Measurements from ENCODE around the gene MAP3K12. TPM values are rescaled to one million over a fixed set of nuclear protein-coding genes. Genes with fewer than 3 reads are reported as not detected.

The MAP3K12 gene
- total and polyA plus RNA-seq, 12 donors, result 2.9 to 19.4 (median 4.8) TPM

DNA sequence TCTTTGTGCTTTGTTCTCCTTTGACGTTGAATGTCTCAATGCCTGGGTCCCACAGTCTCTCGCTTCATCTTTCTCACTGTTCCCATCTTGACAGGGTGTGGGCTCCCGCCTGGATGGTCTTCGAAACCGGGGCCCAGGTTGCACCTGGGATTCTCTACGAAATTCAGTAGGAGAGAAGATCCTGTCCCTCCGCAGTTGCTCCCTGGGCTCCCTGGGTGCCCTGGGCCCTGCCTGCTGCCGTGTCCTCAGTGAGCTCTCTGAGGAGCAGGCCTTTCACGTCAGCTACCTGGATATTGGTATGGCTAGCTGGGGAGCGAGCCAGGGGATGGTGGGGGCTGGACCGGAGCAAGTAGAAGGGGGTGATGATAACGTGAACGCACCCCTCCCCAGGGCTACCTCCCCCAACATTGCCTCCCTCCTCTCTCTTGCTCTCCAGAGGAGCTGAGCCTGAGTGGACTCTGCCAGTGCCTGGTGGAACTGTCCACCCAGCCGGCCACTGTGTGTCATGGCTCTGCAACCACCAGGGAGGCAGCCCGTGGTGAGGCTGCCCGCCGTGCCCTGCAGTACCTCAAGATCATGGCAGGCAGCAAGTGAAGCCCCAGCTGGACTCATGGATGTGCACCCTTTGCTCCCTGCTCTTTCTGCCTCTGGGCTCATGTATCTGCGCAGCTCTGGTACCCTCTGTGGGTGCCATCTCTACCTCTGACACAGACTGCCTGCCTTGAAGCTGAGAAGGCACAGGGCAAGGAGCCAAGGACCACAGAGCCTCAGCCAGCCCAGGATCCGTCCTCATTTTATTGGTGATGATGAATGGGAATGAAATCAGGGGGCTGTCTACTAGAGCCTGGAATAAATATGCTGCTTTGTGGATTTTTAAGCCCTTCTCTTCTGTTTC is 6.5 kb upstream of the MAP3K12 start:
- DNase-seq, result no peak
- Histone ChIP-seq H3K27ac (peak overlapping the region in 1 of 10 donors; percentile 5), H3K27me3 (no peaks in the 10 kb centered on the region), H3K9me3 (no peaks in the 10 kb centered on the region), H3K36me3 (peaks cover 0 to 67% (median 9%) of the 10 kb centered on the region in 9 donors), H3K4me3 (no peak overlapping the region), H3K4me1 (peaks cover 15 to 37% (median 28%) of the 10 kb centered on the region in 9 donors)
- ATAC-seq, result no peak
- WGBS, 2 donors, result 84 to 85% methylated on average over 19 of the region's 19 CpGs
- TF ChIP-seq, protein P1, sequence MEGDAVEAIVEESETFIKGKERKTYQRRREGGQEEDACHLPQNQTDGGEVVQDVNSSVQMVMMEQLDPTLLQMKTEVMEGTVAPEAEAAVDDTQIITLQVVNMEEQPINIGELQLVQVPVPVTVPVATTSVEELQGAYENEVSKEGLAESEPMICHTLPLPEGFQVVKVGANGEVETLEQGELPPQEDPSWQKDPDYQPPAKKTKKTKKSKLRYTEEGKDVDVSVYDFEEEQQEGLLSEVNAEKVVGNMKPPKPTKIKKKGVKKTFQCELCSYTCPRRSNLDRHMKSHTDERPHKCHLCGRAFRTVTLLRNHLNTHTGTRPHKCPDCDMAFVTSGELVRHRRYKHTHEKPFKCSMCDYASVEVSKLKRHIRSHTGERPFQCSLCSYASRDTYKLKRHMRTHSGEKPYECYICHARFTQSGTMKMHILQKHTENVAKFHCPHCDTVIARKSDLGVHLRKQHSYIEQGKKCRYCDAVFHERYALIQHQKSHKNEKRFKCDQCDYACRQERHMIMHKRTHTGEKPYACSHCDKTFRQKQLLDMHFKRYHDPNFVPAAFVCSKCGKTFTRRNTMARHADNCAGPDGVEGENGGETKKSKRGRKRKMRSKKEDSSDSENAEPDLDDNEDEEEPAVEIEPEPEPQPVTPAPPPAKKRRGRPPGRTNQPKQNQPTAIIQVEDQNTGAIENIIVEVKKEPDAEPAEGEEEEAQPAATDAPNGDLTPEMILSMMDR (IDR thresholded peaks at IDR 0.05), result no peak
- intact Hi-C loops (cut with DNase I), result loop anchor here in 7 of 10 donors (5.0 to 10.0 kb wide), 8 partner anchors 51 to 184 kb away; partner anchors contain the start of genes AAAS (in 2 of the 7), AMHR2 (in 2 of the 7), PCBP2 (in 2 of the 7) and PRR13 (in 1 of the 7)

DNA sequence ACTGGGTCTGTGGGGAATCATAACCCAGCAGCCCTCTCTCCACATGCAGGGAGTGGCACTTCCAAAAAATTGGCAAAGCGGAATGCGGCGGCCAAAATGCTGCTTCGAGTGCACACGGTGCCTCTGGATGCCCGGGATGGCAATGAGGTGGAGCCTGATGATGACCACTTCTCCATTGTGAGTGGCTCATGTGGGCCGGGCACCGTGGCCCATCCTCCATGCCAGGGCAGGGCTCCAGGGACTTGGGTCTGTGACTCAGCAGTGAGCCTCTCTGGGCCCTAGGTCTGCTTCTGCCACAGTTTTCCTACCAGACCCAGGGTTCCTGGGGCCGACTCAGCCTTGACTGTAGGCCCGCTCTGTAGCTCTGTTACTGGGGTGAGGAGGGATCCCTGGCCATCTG is 5.8 kb upstream of the MAP3K12 start:
- TF ChIP-seq, protein P1 (IDR thresholded peaks at IDR 0.05), result no peak
- peaks cover 15 to 39% (median 31%) of the 10 kb centered on the region in 9 donors for H3K4me1 ChIP-seq

DNA sequence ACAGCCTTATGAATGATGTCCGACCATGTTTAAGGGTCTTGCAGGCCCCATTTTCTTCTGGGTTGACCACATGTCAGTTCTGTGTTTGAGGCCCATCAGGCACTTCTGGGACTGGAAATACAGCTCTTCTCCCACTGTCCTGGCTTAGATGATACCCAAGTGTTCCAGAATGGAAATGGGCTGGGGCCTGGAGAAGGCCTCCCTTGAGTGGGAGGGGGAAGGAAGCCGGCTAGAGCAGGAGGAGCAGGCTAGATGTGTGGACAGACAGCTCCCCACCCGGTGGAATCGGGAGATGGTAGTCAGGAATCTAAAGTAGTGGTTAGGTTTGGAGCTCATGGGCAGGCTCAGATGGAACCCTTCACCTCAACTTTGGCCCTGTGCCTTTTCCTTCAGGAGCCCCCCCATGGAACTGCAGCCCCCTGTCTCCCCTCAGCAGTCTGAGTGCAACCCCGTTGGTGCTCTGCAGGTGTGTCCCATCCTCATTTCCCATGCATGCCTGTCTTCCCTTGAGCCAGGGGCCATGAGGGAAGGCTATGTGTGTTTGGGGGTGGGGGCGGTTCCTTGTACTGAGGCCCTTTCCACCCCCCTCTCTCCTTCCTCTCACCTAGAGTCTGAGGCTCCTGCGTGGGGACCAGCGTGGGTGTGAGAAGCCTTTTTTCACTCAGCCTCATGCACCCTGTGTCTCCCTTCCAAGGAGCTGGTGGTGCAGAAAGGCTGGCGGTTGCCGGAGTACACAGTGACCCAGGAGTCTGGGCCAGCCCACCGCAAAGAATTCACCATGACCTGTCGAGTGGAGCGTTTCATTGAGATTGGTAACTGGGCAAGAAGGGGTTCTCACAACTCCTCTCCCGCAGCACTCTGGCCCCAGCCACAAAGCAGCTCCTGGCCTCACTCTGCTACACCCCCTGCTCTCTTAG is 5.0 kb upstream of the MAP3K12 start:
- Histone ChIP-seq H3K4me3 (no peak overlapping the region), H3K27ac (peak overlapping the region in 3 of 10 donors; percentile 97 to 98 (median 97)), H3K9me3 (no peaks in the 10 kb centered on the region), H3K27me3 (no peaks in the 10 kb centered on the region), H3K4me1 (peaks cover 15 to 46% (median 36%) of the 10 kb centered on the region in 9 donors), H3K36me3 (peaks cover 0 to 51% (median 5%) of the 10 kb centered on the region in 9 donors)
- DNase-seq (no peak), ATAC-seq (no peak)
- intact Hi-C loops (cut with DNase I), result loop anchor here in 5 of 10 donors (5.0 to 10.0 kb wide), 6 partner anchors 49 to 179 kb away; partner anchors contain the start of genes PCBP2 (in 2 of the 5), AAAS (in 1 of the 5) and PRR13 (in 1 of the 5)
- WGBS, 2 donors, result 77 to 82% methylated on average over 14 of the region's 14 CpGs
- TF ChIP-seq, protein P1 (IDR thresholded peaks at IDR 0.05), result no peak

More for the DNA sequence above, 5.8 kb upstream of the MAP3K12 start:
- Histone ChIP-seq H3K9me3 (no peaks in the 10 kb centered on the region), H3K4me3 (no peak overlapping the region), H3K27me3 (no peaks in the 10 kb centered on the region), H3K36me3 (peaks cover 0 to 60% (median 5%) of the 10 kb centered on the region in 9 donors), H3K27ac (peak overlapping the region in 1 of 10 donors; percentile 5)
- DNase-seq (no peak), ATAC-seq (no peak)
- WGBS, 2 donors, result 85 to 91% methylated on average over 10 of the region's 10 CpGs
- intact Hi-C loops (cut with DNase I), result loop anchor here in 7 of 10 donors (5.0 to 10.0 kb wide), 8 partner anchors 50 to 183 kb away; partner anchors contain the start of genes AAAS (in 2 of the 7), AMHR2 (in 2 of the 7), PCBP2 (in 2 of the 7) and PRR13 (in 1 of the 7)

All from heart right ventricle (tissue), 16 donors.